ENCODE results near the gene MAN2B2.

DNA sequence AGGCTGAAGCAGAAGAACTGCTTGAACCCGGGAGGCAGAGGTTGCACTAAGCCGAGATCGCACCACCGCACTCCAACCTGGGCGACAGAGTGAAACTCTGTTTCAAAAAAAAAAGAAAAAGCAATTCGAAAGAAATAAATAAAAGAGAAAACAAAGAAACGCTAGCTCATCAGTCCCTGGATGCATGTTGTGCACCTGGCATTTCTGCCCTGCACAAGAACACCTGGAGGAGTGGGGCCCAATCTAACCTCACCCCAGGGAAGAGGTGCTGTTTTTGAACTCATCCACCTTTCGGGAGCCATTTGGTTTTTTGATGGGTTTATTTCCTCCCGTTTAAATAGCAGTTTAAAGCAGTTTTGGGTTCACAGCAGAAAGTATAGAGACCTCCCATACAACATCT is 59.8 kb downstream of the MAN2B2 start:
- TF ChIP-seq, protein P1, sequence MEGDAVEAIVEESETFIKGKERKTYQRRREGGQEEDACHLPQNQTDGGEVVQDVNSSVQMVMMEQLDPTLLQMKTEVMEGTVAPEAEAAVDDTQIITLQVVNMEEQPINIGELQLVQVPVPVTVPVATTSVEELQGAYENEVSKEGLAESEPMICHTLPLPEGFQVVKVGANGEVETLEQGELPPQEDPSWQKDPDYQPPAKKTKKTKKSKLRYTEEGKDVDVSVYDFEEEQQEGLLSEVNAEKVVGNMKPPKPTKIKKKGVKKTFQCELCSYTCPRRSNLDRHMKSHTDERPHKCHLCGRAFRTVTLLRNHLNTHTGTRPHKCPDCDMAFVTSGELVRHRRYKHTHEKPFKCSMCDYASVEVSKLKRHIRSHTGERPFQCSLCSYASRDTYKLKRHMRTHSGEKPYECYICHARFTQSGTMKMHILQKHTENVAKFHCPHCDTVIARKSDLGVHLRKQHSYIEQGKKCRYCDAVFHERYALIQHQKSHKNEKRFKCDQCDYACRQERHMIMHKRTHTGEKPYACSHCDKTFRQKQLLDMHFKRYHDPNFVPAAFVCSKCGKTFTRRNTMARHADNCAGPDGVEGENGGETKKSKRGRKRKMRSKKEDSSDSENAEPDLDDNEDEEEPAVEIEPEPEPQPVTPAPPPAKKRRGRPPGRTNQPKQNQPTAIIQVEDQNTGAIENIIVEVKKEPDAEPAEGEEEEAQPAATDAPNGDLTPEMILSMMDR (IDR thresholded peaks at IDR 0.05): no peak
- no peak for TF ChIP-seq POLR2A (IDR thresholded peaks at IDR 0.05)
